DOHH2 (cell line): ENCODE results near the gene NLGN1.

Experiments used
- EZH2phosphoT487 ChIP-seq: fragments of 200-600 bp; sonication (generic); IDR thresholded peaks from 2 replicates; pipeline ENCODE4 v1.6.1; 2017; ENCODE audit warnings: borderline replicate concordance, mild to moderate bottlenecking, antibody characterized with exemption, low read length, moderate library complexity, mixed read lengths
- TF ChIP-seq, protein P1 (sequence below): fragments of 200-600 bp; sonication (generic); IDR thresholded peaks from one replicate; pipeline ENCODE4 v1.5.1; 2014; ENCODE audit warnings: antibody characterized with exemption, mild to moderate bottlenecking, low read depth, low read length; ENCODE audit not compliant: poor library complexity, severe bottlenecking

DNA sequence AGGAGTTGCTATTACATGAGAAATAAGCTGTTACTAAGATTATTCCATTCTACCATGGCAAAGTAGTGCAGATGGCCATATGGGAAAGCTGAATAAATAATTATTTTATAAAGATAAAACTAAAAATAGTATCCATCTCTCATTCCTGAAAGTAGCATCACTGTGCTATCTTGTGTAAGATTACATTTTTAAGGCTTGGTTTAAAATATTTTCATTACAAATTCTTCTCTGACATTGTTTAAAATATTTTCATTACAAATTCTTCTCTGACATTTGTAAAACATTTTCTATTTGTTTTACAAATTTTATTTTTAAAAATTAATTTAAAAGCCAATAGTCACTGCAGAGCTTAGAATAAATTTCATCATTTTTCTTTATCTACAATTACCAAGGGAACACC is 796.1 kb downstream of the NLGN1 start:
- TF ChIP-seq, protein P1, sequence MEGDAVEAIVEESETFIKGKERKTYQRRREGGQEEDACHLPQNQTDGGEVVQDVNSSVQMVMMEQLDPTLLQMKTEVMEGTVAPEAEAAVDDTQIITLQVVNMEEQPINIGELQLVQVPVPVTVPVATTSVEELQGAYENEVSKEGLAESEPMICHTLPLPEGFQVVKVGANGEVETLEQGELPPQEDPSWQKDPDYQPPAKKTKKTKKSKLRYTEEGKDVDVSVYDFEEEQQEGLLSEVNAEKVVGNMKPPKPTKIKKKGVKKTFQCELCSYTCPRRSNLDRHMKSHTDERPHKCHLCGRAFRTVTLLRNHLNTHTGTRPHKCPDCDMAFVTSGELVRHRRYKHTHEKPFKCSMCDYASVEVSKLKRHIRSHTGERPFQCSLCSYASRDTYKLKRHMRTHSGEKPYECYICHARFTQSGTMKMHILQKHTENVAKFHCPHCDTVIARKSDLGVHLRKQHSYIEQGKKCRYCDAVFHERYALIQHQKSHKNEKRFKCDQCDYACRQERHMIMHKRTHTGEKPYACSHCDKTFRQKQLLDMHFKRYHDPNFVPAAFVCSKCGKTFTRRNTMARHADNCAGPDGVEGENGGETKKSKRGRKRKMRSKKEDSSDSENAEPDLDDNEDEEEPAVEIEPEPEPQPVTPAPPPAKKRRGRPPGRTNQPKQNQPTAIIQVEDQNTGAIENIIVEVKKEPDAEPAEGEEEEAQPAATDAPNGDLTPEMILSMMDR = no peak
- no peak for TF ChIP-seq EZH2phosphoT487
